Fibroblast of skin of left quadriceps (primary cell): ENCODE measurements around the gene NARF.
"Not testable (repeated sequence)": the region's sequence is repeated elsewhere in the genome, so short reads cannot be mapped to it uniquely, and the experiment has no call there.

ENCODE experiments used
- DNase-seq, 2 experiments: peaks; one replicate each; pipeline ENCODE4 v3.0.0-alpha.2; 2013; ENCODE audit warnings: low read depth in 2 of 2

The NARF gene

DNA sequence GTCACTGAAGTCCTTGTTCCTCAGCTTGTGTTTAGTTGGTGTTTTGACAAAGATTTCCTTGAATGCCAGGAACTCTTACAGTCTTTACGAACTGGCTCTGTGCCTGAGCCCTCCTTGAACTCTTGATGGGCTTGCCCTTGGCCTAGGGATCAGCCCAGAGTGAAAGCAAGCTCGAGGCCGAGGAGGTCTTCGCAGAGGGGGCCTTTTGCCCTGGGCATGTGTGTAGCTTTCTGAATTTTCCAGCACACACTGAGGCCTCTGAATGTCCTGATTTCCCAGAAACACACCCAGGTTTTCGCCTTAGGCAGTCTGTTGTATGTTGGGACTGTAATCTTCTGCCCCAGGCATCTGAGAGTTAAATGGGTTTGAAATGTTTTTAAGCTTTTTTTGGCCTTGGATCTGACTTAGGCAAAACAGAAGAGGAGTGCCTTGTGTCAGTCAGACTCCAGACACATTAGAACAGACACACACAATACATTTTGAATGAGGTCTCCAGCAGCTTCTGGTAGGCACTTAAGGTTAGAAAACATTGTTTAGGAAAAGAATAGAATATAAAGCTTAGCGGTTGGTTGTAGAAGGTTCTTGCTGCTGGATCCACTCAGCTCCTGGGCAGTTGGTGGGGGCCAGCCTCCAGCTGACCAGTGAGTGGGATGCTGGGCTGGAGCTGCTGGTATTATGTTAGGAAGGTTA lies 78.1 kb downstream of the NARF start:
- no peak for DNase-seq

- DNase-seq = not testable (repeated sequence)
These were observed 78.7 kb downstream of the NARF start for GRCh38 chr17:82537228-82537627.

DNA sequence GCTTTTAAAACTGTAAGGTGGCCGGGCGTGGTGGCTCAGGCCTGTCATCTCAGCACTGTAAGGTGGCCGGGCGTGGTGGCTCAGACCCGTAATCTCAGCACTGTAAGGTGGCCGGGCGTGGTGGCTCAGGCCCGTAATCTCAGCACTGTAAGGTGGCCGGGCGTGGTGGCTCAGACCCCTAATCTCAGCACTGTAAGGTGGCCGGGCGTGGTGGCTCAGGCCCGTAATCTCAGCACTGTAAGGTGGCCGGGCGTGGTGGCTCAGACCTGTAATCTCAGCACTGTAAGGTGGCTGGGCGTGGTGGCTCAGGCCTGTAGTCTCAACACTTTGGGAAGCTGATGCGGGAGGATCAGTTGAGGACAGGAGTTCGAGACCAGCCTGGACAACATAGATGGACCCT lies 80.5 kb downstream of the NARF start:
- not testable (repeated sequence) for DNase-seq
